ENCODE data around the gene PIK3R4.

PIK3R4 gene

GRCh38 chr3:130687327-130687726 is 59.3 kb downstream of the PIK3R4 start:
- peak; percentile 8 for DNase-seq

GRCh38 chr3:130686833-130687232 is 59.8 kb downstream of the PIK3R4 start:
- no peak for DNase-seq

DNA sequence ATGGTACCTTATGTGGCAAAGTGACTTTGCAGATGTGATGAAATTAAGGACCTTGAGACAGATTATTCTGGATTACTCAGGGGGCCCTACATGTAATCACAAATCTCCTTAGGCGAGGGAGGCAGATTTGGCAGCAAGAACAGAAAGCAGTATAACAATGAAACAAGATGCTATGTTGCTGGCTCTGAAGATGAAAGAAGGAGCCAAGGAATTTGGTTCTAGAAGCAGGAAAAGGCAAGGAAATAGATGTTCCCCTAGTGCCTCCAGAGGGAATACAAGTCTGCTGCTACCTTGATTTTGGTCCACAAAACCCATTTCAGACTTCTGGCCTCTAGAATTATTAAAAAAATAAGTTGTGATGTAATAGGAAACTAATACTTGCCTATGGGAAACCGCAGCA is 64.5 kb downstream of the PIK3R4 start:
- DNase-seq, result no peak

- peak; percentile 19 for DNase-seq
These were observed 67.4 kb downstream of the PIK3R4 start for GRCh38 chr3:130679218-130679617.

DNA sequence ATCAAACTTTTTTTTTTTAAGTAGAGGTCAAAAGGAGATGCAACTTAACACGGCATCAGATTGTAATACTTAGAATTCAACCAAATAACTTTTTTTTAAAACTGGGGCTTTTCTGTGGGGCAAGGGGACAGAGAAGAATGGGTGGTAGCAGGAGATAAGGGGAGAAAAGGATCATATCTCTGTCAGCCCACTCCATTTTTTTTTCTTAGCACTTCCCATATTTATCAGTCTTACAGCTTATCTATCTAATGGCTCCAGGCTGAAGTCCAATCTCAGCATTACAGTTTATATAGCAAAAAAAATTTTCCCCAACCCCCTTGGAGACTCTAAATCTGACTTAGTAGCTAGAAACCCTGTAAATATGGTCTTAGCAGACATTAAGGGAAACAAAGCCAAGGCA is 69.3 kb downstream of the PIK3R4 start:
- DNase-seq, result no peak

- no peak for DNase-seq
These were observed 74.9 kb downstream of the PIK3R4 start for GRCh38 chr3:130671545-130672312.

GRCh38 chr3:130669740-130670139 is 76.9 kb downstream of the PIK3R4 start:
- DNase-seq, result no peak

DNA sequence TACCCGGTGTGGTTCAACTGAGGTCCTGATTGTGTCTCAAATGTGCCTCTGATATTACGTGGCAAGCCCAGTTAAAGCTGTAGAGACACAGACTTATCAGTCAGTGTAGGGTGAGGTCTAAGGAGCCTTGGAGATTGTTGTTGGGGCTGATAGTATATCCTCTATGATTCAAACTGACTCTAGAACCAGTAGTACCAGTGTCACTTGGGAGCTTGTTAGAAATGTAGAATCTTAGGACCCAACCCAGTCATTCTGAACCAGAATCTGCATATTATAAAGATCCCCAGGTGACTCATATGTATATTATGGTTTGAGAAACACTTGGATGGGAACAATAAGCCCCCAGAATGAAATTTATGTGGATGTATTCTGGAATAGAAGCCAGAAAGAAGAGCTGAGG is 83.5 kb downstream of the PIK3R4 start:
- DNase-seq, result no peak

DNA sequence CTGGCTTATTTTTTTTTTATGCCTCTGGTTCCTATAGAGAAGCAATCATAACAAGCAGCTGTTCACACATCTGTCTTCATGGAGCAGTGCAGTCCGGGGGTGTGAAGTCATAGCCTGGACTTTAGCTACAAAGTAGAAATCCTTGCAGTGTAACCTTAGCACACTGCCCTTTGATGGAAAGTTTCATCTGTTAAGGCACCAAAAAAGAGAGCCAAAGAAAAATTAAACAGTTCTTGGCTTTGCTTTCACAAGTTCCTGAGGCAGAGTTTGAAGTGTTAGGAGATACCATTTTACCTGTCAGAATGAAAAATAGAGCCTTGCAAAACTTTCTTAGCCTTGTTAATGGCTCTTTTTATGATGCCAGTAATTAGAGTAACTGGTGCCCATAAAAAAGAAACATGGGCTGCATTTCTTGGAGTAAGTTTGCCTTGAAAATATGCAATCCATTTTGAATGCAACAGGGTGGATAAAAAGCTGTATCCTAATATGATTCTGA is 84.1 kb downstream of the PIK3R4 start:
- DNase-seq, result peak; percentile 11

- DNase-seq, result no peak
These were observed 85.3 kb downstream of the PIK3R4 start for GRCh38 chr3:130661140-130661891.

DNA sequence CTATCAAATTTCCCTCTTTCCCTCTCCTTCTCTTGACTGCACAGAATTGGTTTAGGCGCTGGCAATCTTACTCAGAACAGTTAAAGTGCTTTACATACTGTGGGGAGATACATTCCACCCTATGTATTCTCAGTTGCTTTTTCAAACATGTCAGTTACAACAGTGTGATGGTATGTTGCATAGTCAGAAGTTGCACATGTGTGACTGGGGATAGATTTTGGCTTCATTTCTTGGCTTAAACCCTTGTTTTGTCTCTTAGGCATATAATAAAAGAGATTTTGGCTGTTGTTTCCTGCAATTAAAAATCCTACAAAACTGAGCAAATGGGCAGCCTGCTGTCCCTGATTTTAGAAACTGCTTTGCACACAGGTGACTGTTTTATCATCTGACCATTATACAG is 86.7 kb downstream of the PIK3R4 start:
- peak; percentile 38 for DNase-seq

DNA sequence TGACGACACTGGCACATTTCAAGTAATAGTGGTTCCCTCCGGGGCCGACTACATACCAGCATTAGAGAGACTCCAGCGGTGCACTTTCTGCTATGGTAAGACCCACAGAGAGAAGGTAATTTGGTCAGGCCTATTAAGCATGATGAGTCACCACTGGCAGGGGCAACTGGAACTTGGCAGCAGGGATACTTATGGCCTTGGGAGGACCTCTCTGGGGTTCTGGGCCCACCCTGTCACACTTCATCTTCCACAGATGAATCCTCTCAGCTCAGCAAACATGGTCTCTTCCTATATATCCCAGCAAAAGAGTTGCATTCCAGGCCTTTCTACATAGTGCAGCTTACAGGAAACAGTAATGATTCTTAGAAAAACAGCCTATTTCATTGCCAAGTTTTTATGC is 88.0 kb downstream of the PIK3R4 start:
- DNase-seq, result peak; percentile 63

DNA sequence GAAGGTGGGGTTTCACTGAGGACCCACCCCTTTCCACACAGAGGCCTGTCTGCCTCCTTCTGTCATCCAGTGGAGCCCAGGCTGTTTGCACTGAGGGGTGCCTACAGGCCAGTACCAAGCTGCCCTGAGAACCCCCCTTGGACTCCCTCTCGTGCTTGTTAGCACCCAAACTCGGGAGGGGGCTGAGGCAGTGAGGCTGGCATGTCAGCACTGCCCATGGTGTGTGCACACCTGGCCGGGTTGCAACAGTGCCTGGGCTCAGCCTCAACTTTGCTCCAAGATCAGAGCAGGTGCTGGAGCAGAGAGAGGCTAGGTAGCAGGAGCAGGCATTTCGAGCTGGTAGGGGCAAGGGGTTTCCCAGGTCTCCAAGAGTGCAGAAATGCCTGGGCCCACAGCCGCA is 90.0 kb downstream of the PIK3R4 start:
- no peak for DNase-seq

- no peak for DNase-seq
These were observed 91.7 kb downstream of the PIK3R4 start for GRCh38 chr3:130654921-130655320.

DNA sequence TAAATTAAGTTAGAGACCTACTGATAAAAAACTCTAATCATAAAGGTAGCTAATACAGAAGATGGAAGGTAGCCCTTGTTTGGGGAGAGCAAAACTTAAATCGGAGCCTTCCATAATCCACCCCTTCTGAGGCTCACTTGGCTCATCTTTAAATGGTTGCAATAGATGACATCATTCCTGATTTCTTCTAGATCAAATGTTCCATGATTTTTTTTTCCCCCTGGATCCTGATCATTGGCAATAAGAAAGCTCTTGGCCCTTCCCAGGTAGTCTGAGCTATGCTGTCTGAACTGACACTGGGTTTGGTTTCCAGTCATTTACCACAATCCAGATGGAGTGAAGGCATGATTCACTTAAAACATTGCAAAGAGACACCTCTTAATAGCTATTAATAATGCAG is 92.5 kb downstream of the PIK3R4 start:
- no peak for DNase-seq

GRCh38 chr3:130649061-130649654 is 97.5 kb downstream of the PIK3R4 start:
- DNase-seq, result no peak

DNA sequence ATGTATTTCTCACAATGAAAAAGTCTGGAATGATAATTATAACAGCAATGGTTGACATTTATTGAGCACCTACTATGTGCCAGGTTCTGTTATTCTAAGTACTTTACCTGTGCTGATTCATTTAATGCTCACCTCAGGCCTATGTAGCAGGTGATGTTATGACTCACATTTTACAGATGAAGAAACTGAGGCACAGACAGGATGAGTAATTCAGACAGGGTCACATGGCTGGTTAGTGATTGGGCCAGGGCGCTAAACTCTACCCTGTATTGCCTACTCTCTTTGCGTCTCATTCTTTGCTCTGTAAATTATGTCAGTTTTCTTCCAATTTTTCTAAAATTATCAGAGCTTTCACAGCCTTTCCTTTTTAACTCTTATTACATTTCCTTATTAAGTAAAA is 98.3 kb downstream of the PIK3R4 start:
- DNase-seq, result no peak

GRCh38 chr3:130645261-130645660 is 101.4 kb downstream of the PIK3R4 start:
- no peak for DNase-seq

DNA sequence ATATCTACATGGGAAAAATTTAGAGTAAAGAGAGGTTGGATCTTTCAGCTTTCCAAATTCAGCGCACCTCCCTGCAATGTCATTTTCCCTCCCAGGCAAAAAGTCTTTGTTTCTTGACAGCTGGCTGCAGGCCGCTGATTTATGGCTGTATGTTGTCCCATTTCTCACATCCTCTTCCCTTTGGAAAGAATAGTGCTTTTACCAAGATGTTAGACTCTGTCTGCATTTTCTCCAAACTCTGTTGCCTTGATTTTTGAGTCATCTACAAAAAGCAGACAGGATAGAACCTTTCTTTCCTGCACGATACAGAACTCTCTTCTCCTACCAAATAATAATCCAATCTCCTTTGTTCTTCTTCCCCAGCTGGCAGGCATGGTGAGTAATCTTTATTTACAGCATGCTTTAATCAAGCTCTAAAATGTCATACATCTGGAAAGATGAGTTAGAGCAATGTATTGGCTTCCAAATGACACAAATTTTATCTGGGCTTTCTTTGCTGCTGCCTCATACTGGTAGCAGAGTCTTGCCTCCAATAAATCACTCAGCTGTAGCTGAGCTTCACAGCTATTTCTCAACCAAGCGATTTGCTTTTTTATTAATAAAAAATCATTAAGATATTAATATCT is 101.9 kb downstream of the PIK3R4 start:
- no peak for DNase-seq

GRCh38 chr3:130640027-130640426 is 106.6 kb downstream of the PIK3R4 start:
- no peak for DNase-seq

GRCh38 chr3:130636480-130637234 is 110.0 kb downstream of the PIK3R4 start:
- no peak for DNase-seq

GRCh38 chr3:130635978-130636377 is 110.7 kb downstream of the PIK3R4 start:
- DNase-seq, result no peak

DNA sequence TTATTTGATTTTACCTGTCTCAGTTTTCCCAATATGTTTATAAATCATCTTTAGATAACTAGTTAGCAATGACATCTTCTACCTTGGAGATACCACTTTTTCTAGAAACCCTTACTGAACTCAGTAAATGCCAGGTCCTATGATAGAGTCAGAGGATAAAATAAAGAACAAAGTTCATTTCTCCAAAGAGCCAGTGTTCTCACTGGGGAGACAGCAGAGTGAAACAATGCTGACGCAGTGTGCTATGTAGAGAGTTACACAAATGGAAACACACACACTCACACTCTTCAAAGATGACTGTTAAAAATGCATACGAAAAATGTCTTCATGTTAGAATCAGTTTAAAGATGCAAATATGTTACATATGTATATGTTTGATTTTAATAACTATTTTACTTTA is 111.3 kb downstream of the PIK3R4 start:
- DNase-seq, result no peak

Data from fibroblast of skin of right quadriceps (primary cell).